Measurements from ENCODE around the gene AQP2.
A peak's percentile ranks its signal among the peaks of the same experiment; 100 is the strongest.

The AQP2 gene

GRCh38 chr12:49942512-49942893 lies 8.0 kb upstream of the AQP2 start:
- DNase-seq, result no peak

DNA sequence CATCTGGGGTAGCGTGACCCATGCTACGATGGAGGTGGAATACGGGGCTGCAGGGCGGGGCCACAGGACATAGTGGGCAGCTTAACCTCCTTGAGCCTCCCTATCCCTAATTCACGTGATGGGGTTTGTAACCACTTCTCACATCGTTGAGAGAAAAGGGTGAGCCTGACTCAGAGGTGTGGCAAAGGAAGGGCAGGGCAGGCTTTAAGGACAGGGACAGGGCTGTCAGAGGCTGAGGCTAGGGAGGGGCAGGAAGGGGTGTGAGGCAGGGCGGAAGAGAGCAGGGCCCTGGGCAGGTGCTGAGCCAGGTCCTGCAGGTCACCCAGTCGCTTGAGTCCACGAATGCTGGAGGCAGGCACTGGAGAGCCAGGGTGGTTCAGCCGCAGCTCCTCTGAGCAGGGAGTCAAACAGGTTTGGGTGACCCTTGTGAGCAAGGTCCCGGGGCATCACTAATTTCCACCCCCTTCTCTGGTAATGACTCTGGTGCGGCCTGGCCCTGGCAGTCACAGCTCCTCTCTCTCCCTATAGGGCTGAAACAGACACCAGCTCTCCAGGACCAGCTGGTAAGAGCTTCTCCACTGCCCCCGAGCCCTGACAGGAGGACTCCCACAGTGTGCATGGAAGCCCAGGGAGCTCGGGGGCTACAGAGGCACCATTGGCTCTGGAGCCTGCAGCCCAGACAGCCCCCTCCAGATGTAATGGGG lies 7.5 kb upstream of the AQP2 start:
- DNase-seq, result no peak

DNA sequence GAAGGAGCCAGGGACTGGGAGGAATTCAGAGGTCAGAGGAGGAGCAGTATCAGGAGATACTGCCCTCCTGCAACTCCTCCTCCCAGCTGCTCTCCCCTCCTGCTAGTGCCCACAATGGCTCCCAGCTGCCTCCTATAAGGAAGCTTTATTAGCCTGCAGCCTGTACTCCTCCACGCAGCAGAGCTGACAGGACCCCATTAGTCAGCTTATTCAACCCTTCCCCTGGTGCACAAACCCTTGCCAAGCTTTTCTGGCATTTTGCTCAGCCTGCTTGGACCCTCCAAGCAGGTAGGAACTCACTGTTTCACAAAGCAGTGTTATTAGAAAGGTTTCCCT lies 6.9 kb upstream of the AQP2 start:
- no peak for DNase-seq

GRCh38 chr12:49944046-49944445 lies 6.5 kb upstream of the AQP2 start:
- DNase-seq, result no peak

- no peak for DNase-seq
These were observed 5.8 kb upstream of the AQP2 start for GRCh38 chr12:49944718-49945117.

DNA sequence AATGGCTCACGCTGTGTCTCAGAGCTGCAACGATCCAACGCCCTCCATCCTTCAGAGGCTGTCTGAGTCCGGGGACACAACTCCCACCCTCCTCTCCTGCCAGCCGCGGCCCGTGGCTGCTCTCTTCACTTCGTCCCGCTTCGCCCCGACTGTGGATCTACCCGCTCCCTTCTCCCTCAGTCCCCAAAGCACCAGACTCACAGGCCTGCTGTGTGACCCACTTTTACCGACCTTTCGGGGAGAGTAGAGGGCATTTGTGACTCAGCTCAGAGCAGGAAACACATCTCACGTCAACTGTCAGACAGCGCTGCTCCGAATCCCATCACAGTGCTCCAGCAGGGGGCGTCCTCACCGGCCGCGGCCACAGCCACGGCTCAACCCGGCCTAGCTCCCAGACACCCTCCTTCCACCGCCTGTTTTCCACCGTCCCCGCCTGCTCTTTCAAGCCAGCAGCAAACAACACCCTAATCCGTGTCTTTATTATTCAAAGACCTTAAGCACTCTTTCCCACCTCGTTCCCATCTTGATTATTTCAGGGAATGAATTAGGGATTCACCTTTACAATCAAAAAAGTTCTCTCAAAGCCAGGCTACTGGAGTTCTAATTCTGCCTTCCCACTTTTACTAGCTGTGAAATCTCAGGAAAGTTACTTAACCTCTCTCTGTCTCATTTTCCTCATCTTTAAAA lies 5.0 kb upstream of the AQP2 start:
- peak; percentile 22 to 53 for DNase-seq

DNA sequence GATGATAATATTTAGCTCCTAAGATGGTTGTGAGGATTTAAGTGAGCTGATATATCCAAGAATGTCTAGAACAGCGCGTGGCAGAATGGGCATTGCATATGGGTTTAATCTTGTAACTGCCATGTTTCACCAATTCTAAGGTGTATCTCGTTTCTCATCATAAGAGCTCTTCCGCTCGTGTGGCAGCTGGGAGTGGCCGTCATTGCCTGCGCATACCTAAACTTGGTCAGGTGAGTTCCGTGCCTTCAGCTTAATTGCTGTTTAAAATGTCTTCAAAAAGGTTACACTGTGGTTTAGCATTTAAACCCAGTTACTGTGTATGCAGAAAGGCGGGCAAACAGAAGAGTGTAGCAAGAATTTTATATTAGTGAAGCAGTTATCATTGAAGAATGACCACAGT lies 4.5 kb upstream of the AQP2 start:
- no peak for DNase-seq

DNA sequence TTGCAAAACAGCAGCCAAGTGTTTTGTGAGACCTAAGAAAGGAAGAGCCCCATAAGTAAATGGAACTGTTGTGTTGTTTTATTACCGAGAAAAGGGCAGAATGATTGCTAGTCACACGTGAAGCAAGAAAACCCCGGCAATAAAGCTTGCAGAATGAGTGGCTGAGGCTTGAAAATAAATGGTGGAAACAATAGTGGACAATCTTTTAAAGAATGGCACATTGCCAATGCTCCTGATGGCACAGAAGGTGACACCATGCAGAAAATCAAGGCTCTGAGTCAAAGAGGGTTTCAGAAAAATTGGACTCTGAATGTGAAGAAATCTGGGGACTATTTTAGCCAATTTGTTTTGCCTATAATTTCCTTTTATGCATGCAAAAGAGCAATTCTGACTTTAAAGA lies 4.0 kb upstream of the AQP2 start:
- no peak for DNase-seq

- no peak for DNase-seq
These were observed 2.8 kb upstream of the AQP2 start for GRCh38 chr12:49947593-49948226.

DNA sequence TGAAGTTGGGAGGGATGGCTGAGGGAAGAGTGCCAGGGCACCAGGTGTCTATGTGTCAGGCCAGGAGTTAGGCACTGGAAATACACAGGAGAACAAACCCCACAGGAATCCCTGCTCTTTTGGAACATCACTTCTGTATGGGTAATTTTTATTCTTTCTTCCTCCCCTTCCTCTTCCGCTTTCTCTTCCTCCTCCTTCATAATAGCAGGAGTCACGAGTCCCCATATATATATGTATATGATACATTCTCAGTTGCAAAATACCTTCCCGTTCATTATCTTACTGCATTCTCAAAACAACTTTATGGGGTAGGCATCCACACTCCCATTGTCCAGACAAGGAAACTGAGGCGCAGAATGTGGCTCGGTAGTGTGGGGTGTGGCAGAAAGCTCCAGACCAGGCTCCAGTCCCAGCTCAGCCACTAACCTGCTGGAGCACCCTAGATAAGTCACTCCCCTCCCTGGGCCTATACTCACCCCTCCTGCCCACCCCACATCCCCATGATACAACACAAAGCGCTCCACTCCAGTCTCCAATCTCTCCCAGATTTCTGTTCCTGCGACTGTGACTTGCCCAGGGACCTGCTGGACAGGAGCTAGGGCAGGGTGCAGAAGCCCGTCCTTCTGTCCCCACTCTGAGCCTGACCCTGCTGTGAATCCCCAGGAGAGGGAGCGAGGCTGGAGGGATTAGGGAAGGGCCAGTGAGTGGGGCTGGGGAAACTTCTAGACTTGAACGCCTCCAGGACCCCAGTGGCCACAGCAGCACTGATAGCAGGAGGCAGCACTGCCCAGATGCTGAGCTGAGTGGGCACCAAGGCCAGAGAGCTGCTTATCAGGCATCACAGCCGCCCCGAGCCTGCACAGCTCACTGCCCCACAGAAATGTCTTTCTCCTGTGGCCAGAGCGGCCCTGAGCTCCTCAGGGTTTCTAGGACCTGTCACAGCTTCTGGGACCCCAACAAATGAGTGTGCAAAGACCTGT lies 1.4 kb upstream of the AQP2 start:
- no peak for DNase-seq

GRCh38 chr12:49949866-49950265 lies 671 bp upstream of the AQP2 start:
- no peak for DNase-seq

DNA sequence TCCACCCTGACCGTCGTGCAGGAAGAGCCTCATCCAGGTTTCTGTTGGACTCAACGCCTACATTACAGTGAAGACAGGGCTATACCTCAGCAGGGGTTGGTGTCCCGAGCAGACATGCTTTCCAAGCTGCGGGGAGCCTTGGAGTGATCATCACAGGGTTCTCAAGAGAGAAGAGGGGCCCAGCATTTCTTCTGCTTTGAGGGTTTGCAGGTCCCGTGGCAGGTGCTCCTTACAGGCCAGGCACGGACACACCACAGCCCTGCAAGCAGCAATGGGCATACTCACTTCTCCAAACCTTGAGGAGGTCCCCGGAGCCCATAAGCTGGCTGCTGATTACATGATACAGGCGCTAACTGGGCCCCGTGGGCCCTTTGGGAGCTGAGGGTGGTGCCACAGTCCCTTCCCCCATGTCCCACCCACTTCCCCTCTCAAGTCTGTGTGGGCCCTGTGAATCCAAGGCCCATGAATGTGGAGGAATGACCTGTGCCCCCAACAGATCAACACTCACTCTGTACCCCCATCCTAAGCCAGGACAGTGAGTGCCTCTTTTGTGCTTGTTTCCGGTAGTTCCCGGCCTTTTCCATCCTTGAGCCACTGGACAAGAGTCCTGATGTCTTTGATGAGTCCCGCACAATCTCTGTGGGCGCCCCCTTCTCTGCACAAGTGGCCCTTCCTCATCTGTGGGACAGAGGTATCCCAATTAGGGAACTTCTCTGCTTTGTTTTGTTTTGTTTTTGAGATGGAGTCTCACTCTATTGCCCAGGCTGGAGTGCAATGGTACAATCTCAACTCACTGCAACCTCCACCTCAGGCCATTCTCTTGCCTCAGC lies 1.1 kb downstream of the AQP2 start:
- no peak for DNase-seq

GRCh38 chr12:49952391-49953055 lies 2.0 kb downstream of the AQP2 start:
- no peak for DNase-seq

DNA sequence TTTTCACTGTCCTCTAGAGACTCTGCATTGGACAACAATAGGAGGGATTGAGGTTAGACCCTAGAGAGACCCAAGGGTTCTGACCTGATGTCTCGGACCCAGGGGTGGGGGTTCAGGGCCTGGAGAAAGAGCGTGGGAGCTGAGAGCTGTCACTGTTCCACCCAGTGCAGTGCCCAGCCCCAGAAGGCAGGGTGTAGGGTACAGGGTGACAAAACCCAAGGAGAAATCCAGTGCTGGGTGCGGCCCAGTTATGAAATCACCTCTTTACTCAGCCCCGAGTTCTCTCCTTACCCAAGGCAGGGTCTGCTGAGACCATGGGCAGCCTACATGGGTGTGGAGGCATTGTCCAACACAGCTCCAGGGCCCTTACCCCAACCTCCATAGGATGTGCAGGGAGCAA lies 2.6 kb downstream of the AQP2 start:
- DNase-seq, result no peak

DNA sequence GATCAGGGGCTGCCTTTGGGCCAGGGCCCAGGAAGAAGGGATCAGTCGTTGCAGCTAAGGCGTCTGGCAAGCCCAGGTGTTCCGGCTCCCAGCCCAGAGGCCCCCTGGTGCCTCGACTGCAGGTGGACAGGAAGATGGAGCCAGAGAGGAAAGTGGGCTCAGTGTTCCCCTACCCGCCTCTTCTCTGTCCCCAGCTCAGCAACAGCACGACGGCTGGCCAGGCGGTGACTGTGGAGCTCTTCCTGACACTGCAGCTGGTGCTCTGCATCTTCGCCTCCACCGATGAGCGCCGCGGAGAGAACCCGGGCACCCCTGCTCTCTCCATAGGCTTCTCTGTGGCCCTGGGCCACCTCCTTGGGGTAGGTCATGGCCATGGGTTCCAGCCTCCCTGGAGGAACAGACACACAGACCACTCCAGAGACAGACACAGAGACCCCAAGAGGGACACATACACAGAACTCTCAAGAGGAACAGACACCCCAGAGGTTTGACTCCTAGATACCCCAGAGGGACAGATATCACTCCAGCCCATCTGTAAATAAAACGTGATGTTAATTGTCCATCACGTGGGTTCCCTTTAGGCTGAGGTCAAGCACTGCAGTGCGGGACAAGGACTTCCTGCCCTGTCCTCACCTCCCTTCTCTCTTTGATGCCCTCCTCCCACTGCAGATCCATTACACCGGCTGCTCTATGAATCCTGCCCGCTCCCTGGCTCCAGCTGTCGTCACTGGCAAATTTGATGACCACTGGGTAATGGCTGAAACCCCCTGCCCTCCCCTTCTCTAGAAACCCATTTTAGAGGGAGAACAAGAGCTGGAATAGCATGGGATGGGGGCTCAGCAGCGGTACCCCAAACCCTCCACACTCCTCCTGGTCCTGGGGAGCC lies 3.7 kb downstream of the AQP2 start:
- no peak for DNase-seq

DNA sequence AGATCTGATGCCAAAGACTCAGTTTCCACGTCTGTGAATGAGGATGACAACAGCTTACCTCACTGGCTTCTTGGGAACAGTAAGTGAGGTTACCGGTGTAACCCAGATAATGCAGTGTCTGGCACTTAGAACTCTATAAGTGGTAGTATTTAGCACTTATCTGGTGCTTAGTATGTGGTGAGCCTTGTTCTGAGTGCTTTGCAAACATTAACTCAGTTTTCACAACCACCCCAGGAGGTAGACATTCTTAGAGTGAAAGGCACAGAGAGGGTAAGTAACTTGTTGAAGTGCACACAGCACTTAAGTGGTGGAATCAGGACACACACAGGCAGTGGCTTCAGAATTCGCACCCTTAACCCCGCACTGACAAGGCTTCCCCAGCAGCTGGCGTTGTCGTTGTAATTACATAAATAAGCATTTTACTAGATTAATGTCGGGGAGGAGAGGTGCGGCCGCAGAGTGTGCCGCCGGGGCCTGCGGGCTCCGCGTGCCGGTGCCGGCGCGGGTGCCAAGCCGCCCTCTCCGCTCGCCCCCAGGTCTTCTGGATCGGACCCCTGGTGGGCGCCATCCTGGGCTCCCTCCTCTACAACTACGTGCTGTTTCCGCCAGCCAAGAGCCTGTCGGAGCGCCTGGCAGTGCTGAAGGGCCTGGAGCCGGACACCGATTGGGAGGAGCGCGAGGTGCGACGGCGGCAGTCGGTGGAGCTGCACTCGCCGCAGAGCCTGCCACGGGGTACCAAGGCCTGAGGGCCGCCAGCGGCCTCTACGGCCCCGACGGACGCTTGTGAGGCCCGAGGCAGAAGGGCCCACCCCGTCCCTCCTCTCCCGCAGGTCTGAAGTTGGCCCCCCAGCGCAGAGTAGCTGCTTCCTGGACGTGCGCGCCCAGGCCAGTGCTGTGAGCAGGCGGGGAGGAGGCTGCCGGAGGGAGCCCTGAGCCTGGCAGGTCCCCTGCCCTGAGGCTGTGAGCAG lies 4.6 kb downstream of the AQP2 start:
- no peak for DNase-seq

DNA sequence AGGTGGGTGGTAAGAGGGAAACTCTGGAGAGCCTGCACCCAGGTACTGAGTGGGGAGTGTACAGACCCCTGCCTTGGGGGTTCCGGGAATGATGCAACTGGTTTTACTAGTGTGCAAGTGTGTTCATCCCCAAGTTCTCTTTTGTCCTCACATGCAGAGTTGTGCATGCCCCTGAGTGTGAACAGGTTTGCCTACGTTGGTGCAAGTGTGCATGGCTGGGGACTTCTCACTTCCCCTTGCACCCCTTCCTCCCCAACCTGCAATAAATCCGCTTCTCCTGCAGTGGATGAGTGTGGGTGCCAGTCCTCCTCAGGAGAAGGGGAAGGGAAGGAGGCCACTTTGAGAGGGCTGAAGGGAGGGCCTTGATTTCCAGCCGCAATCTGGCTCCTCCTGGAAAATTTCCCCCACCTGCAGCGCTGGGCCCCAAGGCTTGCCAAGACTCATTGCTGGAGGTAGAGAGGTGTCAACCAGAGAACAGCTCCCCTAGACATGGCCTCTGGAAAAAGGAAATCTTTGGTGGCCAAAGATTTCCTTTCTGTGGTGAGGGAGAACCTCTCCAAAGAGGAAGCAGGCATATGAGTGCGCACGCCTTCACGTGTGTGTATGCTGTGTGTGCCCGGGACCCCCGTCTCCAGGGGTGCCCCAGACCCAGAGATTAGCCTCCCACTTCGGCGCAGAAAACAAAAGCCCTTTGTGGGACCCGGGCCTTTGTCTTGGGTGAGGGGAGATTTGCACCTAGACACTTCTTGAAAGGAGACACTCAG lies 5.5 kb downstream of the AQP2 start:
- no peak for DNase-seq
